AG08395 (cell line): ENCODE measurements around the gene LMF2.

Experiments used
- DNase-seq: peaks from one replicate; pipeline ENCODE4 v3.0.0; 2012; ENCODE audit warnings: mixed read lengths, low spot score

Gene LMF2

GRCh38 chr22:50483106-50483505 lies 24.4 kb downstream of the LMF2 start:
- DNase-seq, result no peak

GRCh38 chr22:50482107-50483074 lies 25.1 kb downstream of the LMF2 start:
- DNase-seq, result no peak

GRCh38 chr22:50481440-50482106 lies 25.9 kb downstream of the LMF2 start, which contains the start of gene ADM2:
ADM2 (plus strand) TSS chr22:50481543; CDS start chr22:50481848, 305 bp downstream.
- peak; percentile 56 for DNase-seq

GRCh38 chr22:50481045-50481439 lies 26.5 kb downstream of the LMF2 start:
- DNase-seq, result no peak

- no peak for DNase-seq
Measured at GRCh38 chr22:50479721-50480120, 27.8 kb downstream of the LMF2 start.

GRCh38 chr22:50477923-50478322 lies 29.6 kb downstream of the LMF2 start:
- DNase-seq, result no peak

- no peak for DNase-seq
Measured at GRCh38 chr22:50476868-50477267, 30.6 kb downstream of the LMF2 start.

- DNase-seq, result no peak
Measured at GRCh38 chr22:50475652-50476002, 31.9 kb downstream of the LMF2 start.

- DNase-seq, result peak; percentile 100
Measured at GRCh38 chr22:50474710-50475651, 32.5 kb downstream of the LMF2 start, which contains the start of gene SBF1. SBF1 (minus strand) TSS chr22:50475035; CDS start chr22:50474840, 195 bp downstream.

- DNase-seq, result peak; percentile 64
Measured at GRCh38 chr22:50473855-50474671, 33.4 kb downstream of the LMF2 start.

GRCh38 chr22:50473088-50473487 lies 34.4 kb downstream of the LMF2 start:
- no peak for DNase-seq

GRCh38 chr22:50471962-50472361 lies 35.5 kb downstream of the LMF2 start:
- no peak for DNase-seq

GRCh38 chr22:50471197-50471847 lies 36.2 kb downstream of the LMF2 start:
- DNase-seq, result no peak

GRCh38 chr22:50470491-50470890 lies 37.0 kb downstream of the LMF2 start:
- no peak for DNase-seq

- DNase-seq, result no peak
Measured at GRCh38 chr22:50469377-50470305, 37.9 kb downstream of the LMF2 start.

GRCh38 chr22:50468626-50469025 lies 38.9 kb downstream of the LMF2 start:
- DNase-seq, result no peak

GRCh38 chr22:50467773-50468440 lies 39.6 kb downstream of the LMF2 start:
- DNase-seq, result no peak

- no peak for DNase-seq
Measured at GRCh38 chr22:50467341-50467740, 40.2 kb downstream of the LMF2 start.
